ENCODE measurements around the gene PLXNC1.

DNA sequence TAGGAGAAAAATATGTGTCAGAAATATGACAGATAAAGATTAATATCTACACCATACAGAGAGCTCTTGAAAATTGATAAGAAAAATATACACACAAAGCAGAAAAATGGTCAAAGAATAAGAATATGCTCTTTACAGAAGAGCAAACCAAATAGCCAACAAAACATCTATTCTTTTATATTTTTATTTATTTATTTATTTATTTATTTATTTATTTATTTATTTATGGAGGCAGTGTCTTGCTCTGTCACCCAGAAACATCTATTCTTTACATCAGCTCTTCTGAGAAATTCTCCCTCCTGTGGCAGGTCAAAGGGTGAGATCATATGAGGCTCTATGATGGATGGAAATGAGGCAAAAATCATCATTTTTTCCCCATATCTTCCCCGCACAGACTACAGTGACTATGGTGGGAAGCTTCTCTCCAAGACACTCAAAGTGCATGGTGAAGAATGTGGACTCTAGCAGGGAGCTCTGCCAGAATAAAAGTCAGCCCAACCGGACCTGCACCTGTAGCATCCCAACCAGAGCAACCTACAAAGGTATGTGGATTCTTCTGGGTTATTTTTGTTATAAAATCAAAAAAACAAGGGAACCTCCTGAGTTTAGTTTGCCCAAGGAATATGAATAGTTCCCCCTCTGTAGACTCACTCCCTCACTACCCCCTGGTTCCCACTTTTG lies 71.4 kb downstream of the PLXNC1 start:
- TF ChIP-seq EZH2 (IDR thresholded peaks at IDR 0.05; ENCODE audit: low read length, missing control alignments), result no peak
- TF ChIP-seq, protein P1, sequence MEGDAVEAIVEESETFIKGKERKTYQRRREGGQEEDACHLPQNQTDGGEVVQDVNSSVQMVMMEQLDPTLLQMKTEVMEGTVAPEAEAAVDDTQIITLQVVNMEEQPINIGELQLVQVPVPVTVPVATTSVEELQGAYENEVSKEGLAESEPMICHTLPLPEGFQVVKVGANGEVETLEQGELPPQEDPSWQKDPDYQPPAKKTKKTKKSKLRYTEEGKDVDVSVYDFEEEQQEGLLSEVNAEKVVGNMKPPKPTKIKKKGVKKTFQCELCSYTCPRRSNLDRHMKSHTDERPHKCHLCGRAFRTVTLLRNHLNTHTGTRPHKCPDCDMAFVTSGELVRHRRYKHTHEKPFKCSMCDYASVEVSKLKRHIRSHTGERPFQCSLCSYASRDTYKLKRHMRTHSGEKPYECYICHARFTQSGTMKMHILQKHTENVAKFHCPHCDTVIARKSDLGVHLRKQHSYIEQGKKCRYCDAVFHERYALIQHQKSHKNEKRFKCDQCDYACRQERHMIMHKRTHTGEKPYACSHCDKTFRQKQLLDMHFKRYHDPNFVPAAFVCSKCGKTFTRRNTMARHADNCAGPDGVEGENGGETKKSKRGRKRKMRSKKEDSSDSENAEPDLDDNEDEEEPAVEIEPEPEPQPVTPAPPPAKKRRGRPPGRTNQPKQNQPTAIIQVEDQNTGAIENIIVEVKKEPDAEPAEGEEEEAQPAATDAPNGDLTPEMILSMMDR (conservative IDR thresholded peaks at IDR 0.05 in 1 of 2, IDR thresholded peaks at IDR 0.05 in 1 of 2; ENCODE audit: low read depth in 1 of 2, low read length in 2 of 2), result no peak

All from fibroblast of lung (primary cell).